GM12878 (cell line): ENCODE results near the gene SARS1. TPM values are rescaled to one million over a fixed set of nuclear protein-coding genes. Genes with fewer than 3 reads are reported as not detected.
A peak's percentile ranks its signal among the peaks of the same experiment; 100 is the strongest.

Experiments used
- ATAC-seq: fragments of 200-7000 bp; cut with Tn5 transposase; 3 replicates; pipeline ENCODE4 v1.9.1; 2020; ENCODE audit warnings: mild to moderate bottlenecking, moderate library complexity
- BruUV-seq: library from RNA; stranded (reverse); fragments of 400-500 nt; replicated peaks from 2 replicates; lab custom pipeline; 2021; lab: Mats Ljungman, UMichigan
- CTCF ChIA-PET: fragments of 300-600 bp; sonication (Branson Sonifier 250); formaldehyde crosslinking; extraction: SDS; loops from one replicate; lab custom pipeline; 2021; ENCODE audit warnings: inconsistent platforms; lab: Yijun Ruan, JAX
- POLR2A ChIA-PET: fragments of 350-600 bp; formaldehyde crosslinking; extraction: SDS; loops from one replicate; lab custom pipeline; 2021; ENCODE audit warnings: inconsistent platforms; lab: Charles Lee
- RAD21 ChIA-PET: fragments of 300-600 bp; sonication (Branson Sonifier 250); formaldehyde crosslinking; loops from one replicate; lab custom pipeline; 2023; ENCODE audit warnings: antibody characterized with exemption; ENCODE audit not compliant: unreplicated experiment; lab: Charles Lee
- SMC1A ChIA-PET: fragments of 300-600 bp; sonication (Branson Sonifier 250); formaldehyde crosslinking; loops from one replicate; lab custom pipeline; 2023; ENCODE audit not compliant: unreplicated experiment, uncharacterized antibody; lab: Charles Lee
- DNase-seq: peaks from one replicate; pipeline ENCODE4 v3.0.0-alpha.2; 2011; ENCODE audit warnings: low read depth, low spot score
- FAIRE-seq: peaks from 3 replicates; lab custom pipeline; 2011; peaks lifted over from hg19 to GRCh38; lab: Jason Lieb, UNC
- H2AFZ ChIP-seq: 2 replicates; pipeline ENCODE4 v1.6.0; 2011; ENCODE audit warnings: low read depth, low read length, control low read depth; ENCODE audit not compliant: control insufficient read depth
- H3K27ac ChIP-seq: 2 replicates; pipeline ENCODE4 v1.5.1; 2011; ENCODE audit warnings: control low read depth; ENCODE audit not compliant: control insufficient read depth, insufficient read depth
- H3K27me3 ChIP-seq, 2 experiments: replicated peaks in 1 of 2; 2 replicates each; pipeline versions ENCODE4 v1.6.0 to v1.6.1; 2011; ENCODE audit warnings: low read length in 1 of 2; ENCODE audit not compliant: control insufficient read depth in 2 of 2, insufficient read depth in 2 of 2
- H3K36me3 ChIP-seq, 2 experiments: 2 replicates each; pipeline ENCODE4 v1.5.1; 2011; ENCODE audit warnings: low read length in 1 of 2; ENCODE audit not compliant: control insufficient read depth in 2 of 2, insufficient read depth in 2 of 2
- H3K4me1 ChIP-seq: 2 replicates; pipeline ENCODE4 v1.6.1; 2011; ENCODE audit warnings: mild to moderate bottlenecking, low read length, moderate library complexity, mixed read lengths; ENCODE audit not compliant: control insufficient read depth, insufficient read depth
- H3K4me2 ChIP-seq: 2 replicates; pipeline ENCODE4 v1.6.0; 2011; ENCODE audit warnings: control low read depth; ENCODE audit not compliant: control insufficient read depth, insufficient read depth
- H3K4me3 ChIP-seq: fragments of 200-600 bp; sonication (generic); 2 replicates; pipeline ENCODE4 v1.5.1; 2016
- H3K79me2 ChIP-seq: 2 replicates; pipeline ENCODE4 v1.6.0; 2011; ENCODE audit warnings: low read length; ENCODE audit not compliant: control insufficient read depth, insufficient read depth
- H3K9ac ChIP-seq: 2 replicates; pipeline ENCODE4 v1.8.0; 2011; ENCODE audit warnings: low read length, control low read depth, mixed read lengths; ENCODE audit not compliant: control insufficient read depth, insufficient read depth
- H3K9me3 ChIP-seq: replicated peaks from 3 replicates; pipeline ENCODE4 v1.5.1; 2011; ENCODE audit warnings: mild to moderate bottlenecking, low read length; ENCODE audit not compliant: control insufficient read depth, insufficient read depth
- H4K20me1 ChIP-seq: 2 replicates; pipeline ENCODE4 v1.6.0; 2011; ENCODE audit not compliant: control insufficient read depth, insufficient read depth
- ASH2L ChIP-seq: fragments of 300-600, 200-600 bp; sonication (generic); IDR thresholded peaks from 2 replicates; pipeline ENCODE4 v1.6.1; 2017; ENCODE audit warnings: low read depth, mild to moderate bottlenecking, borderline replicate concordance
- ATF7 ChIP-seq: fragments of 450-650 bp; IDR thresholded peaks from 2 replicates; pipeline ENCODE4 v1.6.1; 2016; ENCODE audit warnings: low read depth, mild to moderate bottlenecking
- CBX3 ChIP-seq: fragments of 200-600 bp; sonication (generic); IDR thresholded peaks from 2 replicates; pipeline ENCODE4 v1.6.1; 2016; ENCODE audit warnings: low read depth, borderline replicate concordance
- CREM ChIP-seq: IDR thresholded peaks from 2 replicates; pipeline ENCODE4 v1.6.1; 2014; ENCODE audit warnings: antibody characterized with exemption, low read depth
- FOXK2 ChIP-seq: fragments of 450-650 bp; IDR thresholded peaks from 2 replicates; pipeline ENCODE4 v1.6.1; 2017; ENCODE audit warnings: mild to moderate bottlenecking, moderate library complexity
- IKZF1 ChIP-seq: fragments of 450-650 bp; conservative IDR thresholded peaks from 2 replicates; pipeline ENCODE4 v1.6.1; 2017; ENCODE audit warnings: antibody characterized with exemption, mild to moderate bottlenecking
- MAX ChIP-seq: IDR thresholded peaks from 2 replicates; pipeline ENCODE4 v1.6.1; 2012; ENCODE audit warnings: low read depth, low read length, improper control_type of control experiment
- NKRF ChIP-seq: fragments of 450-650 bp; conservative IDR thresholded peaks from 2 replicates; pipeline ENCODE4 v1.6.1; 2017; ENCODE audit warnings: mild to moderate bottlenecking, moderate library complexity
- SMARCA5 ChIP-seq: fragments of 450-650 bp; IDR thresholded peaks from 2 replicates; pipeline ENCODE4 v1.6.1; 2017; ENCODE audit warnings: mild to moderate bottlenecking
- TCF3 ChIP-seq: IDR thresholded peaks from 2 replicates; pipeline ENCODE4 v1.6.1; 2012; ENCODE audit warnings: low read depth, mild to moderate bottlenecking, low read length, borderline replicate concordance; ENCODE audit not compliant: insufficient read depth
- ZBTB33 ChIP-seq: fragments of 450-650 bp; IDR thresholded peaks from 2 replicates; pipeline ENCODE4 v1.6.1; 2017; ENCODE audit warnings: mild to moderate bottlenecking
- WGBS: methylation state at CpG from one replicate; pipeline ENCODE4 v1.1.6; 2016; ENCODE audit warnings: low lambda C conversion rate; ENCODE audit not compliant: insufficient replicate concordance, insufficient coverage; ENCODE audit errors: missing lambda C conversion rate; 5-methylcytosine and 5-hydroxymethylcytosine counted together
- in situ Hi-C: fragments of 300-500 bp; cut with MboI; formaldehyde crosslinking; loops from 9 replicates; pipeline ENCODE4 v1.14.3; 2018; ENCODE audit warnings: mixed read lengths
- intact Hi-C: fragments of 100-400 bp; cut with micrococcal nuclease; formaldehyde crosslinking; loops from one replicate; pipeline ENCODE4 v1.14.2; 2022; ENCODE audit not compliant: unreplicated experiment
- polyA plus RNA-seq, 11 experiments: library from polyadenylated mRNA; depleted of rRNA in 4 of 11; unstranded in 6 of 11; stranded (reverse) in 5 of 11; fragments of >200 nt; fragmentation: Nextera tagmentation in 4 of 11; fragmentation: Illumina TruSeq in 1 of 11; extraction: Ambion mirVana in 4 of 11; extraction: Trizol in 1 of 11; gene quantifications; 1 replicate in 1 of 11; 2 replicates in 10 of 11; pipeline versions ENCODE4 v1.2.1 to v1.2.3, GENCODE V29; 2011 to 2016; ENCODE audit warnings: inconsistent platforms in 2 of 11, missing spikeins in 2 of 11, low read depth in 1 of 11
- total RNA-seq, 4 experiments: library from RNA; depleted of rRNA in 3 of 4; stranded (reverse); fragments of >200 nt in 3 of 4; fragmentation: Illumina TruSeq in 1 of 4; extraction: Trizol in 1 of 4; gene quantifications; 2 replicates each; pipeline versions ENCODE4 v1.2.1 to v1.2.3, GENCODE V29; 2013 to 2021
- TF ChIP-seq, protein P1 (sequence below): fragments of 150-350 bp; IDR thresholded peaks from 2 replicates; pipeline ENCODE4 v1.6.1; 2014; ENCODE audit warnings: mild to moderate bottlenecking, low read depth, low read length

SARS1 gene
- total and polyA plus RNA-seq, 10 of the 15 experiments (the other 5 are each of a cell fraction or from before 2014, with no cell fraction given) = 103 to 202 (median 138) TPM

DNA sequence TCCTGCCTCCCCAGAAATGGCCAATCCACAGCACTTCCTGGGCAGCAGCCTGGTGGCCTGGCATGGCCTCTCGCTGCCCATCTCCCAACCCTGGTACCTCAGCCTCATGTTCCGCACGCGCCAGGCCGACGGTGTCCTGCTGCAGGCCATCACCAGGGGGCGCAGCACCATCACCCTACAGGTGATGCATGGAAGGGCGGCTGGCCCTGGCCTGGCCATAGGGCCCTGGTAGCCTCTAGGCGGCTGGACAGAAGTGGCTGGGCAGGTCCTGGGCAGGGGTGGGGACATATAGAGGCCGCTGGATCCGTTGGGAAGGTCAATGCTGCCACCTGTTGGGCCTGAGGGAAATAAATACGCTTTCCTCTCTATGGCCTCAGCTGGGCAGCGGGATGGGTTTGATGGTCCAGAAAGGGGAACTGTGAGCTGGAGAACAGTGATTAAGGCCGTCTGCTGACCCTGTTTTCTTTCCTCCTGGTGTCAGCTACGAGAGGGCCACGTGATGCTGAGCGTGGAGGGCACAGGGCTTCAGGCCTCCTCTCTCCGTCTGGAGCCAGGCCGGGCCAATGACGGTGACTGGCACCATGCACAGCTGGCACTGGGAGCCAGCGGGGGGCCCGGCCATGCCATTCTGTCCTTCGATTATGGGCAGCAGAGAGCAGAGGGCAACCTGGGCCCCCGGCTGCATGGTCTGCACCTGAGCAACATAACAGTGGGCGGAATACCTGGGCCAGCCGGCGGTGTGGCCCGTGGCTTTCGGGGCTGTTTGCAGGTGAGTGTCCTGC lies 50.1 kb downstream of the SARS1 start (continued):
- TF ChIP-seq NKRF = no peak
- TF ChIP-seq SMARCA5 = peak; percentile 61; the same call in 1 of the 2 replicates
- TF ChIP-seq TCF3 = no peak
- peak; percentile 35; the same call in 1 of the 2 replicates for TF ChIP-seq CREM

DNA sequence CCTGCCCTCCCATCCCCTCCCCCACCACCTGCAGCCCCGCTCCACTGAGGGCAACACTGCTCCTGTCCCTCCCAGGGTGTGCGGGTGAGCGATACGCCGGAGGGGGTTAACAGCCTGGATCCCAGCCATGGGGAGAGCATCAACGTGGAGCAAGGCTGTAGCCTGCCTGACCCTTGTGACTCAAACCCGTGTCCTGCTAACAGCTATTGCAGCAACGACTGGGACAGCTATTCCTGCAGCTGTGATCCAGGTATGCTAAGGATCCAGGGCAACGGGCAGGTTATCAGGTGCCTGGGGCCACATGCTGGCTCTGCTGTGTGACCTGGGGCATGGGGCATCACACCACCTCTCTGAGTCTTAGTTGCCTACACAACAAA lies 50.6 kb downstream of the SARS1 start:
- H3K27me3 ChIP-seq = no peaks in the 10 kb centered on the region
- H3K27ac ChIP-seq = no peak overlapping the region
- BruUV-seq = no TSS peak
- DNase-seq (no peak), ATAC-seq (no peak), FAIRE-seq (no peak)
- in situ Hi-C loops = loop anchor here (5.0 kb wide), 2 partner anchors 138 to 268 kb away; no protein-coding TSS in a partner anchor
- H3K4me2 ChIP-seq = no peak overlapping the region
- intact Hi-C loops = no loop called here
- RAD21 ChIA-PET = interaction anchor here (0.8 to 1.4 kb wide), 3 partner anchors 134 to 267 kb away, joined by 3 to 6 read pairs (median 5); no protein-coding TSS in a partner anchor
- H3K9me3 ChIP-seq = no peaks in the 10 kb centered on the region
- CTCF ChIA-PET = interaction anchor here (1.4 to 4.6 kb wide), 4 partner anchors 13 to 268 kb away, joined by 3 to 45 read pairs (median 15); partner anchors contain the start of gene SORT1
- no peaks in the 10 kb centered on the region for H4K20me1 ChIP-seq
- H2AFZ ChIP-seq = no peak overlapping the region
- 32% methylated on average over 9 of the region's 9 CpGs for WGBS
- H3K79me2 ChIP-seq = no peaks in the 10 kb centered on the region
- H3K9ac ChIP-seq = no peak overlapping the region
- H3K36me3 ChIP-seq = no peaks in the 10 kb centered on the region
- H3K4me3 ChIP-seq = no peak overlapping the region
- SMC1A ChIA-PET = interaction anchor here (0.8 to 1.7 kb wide), 5 partner anchors 13 to 284 kb away, joined by 3 to 10 read pairs (median 6); partner anchors contain the start of gene GNAI3
- POLR2A ChIA-PET = no interaction called here
- no peaks in the 10 kb centered on the region for H3K4me1 ChIP-seq
- no peak for TF ChIP-seq MAX
- TF ChIP-seq ATF7 = no peak
- TF ChIP-seq ASH2L = no peak
- TF ChIP-seq, protein P1, sequence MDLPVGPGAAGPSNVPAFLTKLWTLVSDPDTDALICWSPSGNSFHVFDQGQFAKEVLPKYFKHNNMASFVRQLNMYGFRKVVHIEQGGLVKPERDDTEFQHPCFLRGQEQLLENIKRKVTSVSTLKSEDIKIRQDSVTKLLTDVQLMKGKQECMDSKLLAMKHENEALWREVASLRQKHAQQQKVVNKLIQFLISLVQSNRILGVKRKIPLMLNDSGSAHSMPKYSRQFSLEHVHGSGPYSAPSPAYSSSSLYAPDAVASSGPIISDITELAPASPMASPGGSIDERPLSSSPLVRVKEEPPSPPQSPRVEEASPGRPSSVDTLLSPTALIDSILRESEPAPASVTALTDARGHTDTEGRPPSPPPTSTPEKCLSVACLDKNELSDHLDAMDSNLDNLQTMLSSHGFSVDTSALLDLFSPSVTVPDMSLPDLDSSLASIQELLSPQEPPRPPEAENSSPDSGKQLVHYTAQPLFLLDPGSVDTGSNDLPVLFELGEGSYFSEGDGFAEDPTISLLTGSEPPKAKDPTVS = no peak
- no peak for TF ChIP-seq IKZF1
- TF ChIP-seq CBX3 = no peak
- TF ChIP-seq ZBTB33 = no peak
- TF ChIP-seq FOXK2 = no peak
- TF ChIP-seq NKRF = no peak
